GM21526 (cell line): ENCODE data around the gene CNOT3.

Experiments used
- ATAC-seq: cut with Tn5 transposase; IDR thresholded peaks from one replicate; pipeline ENCODE4 v1.9.1; 2021; ENCODE audit warnings: moderate library complexity; ENCODE audit not compliant: unreplicated experiment, low FRiP score

CNOT3 gene

GRCh38 chr19:54115109-54116063, 22.2 kb upstream of the CNOT3 start, which contains the start of the genes PRPF31 and TFPT:
Gene PRPF31 (plus strand): TSS chr19:54115754. CDS start chr19:54118279, 2,525 bp downstream.
Gene TFPT (minus strand): TSS chr19:54115657. CDS start chr19:54115269, 388 bp downstream.
- peak; percentile 76 for ATAC-seq

DNA sequence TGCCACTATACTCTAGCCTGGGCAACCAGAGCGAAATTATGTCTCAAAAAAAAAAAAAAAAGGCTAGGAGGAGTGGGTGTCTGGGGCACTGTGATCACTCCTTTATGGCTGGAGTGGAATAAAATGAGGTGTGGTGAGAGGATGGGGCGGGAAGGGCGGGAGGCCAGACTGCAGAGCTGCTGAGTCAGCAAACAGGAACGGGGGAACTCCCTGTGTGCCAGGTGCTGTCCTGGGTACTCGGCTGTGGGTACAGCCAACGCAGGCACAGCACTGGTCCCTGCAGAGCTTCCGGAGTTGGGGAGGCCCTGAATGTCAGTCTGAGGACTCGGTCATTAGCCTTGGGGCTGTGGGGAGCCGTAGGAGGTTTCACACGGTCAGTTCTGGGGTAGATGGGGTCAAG, 16.3 kb upstream of the CNOT3 start:
- ATAC-seq = no peak

DNA sequence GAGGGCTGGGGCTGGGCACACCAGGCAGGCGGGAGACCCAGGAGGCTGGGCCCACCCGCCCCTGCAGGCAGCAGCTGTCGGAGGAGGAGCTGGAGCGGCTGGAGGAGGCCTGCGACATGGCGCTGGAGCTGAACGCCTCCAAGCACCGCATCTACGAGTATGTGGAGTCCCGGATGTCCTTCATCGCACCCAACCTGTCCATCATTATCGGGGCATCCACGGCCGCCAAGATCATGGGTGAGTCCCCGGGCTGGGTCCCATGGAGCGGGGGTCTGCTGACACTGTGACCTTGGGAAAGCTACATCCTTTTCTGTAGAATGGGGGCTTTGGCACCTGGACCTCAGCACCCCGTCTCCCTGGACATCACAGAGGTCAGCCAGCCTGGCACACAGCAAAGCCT, 13.9 kb upstream of the CNOT3 start:
- ATAC-seq = no peak

GRCh38 chr19:54124393-54124792, 13.2 kb upstream of the CNOT3 start:
- ATAC-seq = no peak

GRCh38 chr19:54125713-54126112, 11.8 kb upstream of the CNOT3 start:
- ATAC-seq = no peak

DNA sequence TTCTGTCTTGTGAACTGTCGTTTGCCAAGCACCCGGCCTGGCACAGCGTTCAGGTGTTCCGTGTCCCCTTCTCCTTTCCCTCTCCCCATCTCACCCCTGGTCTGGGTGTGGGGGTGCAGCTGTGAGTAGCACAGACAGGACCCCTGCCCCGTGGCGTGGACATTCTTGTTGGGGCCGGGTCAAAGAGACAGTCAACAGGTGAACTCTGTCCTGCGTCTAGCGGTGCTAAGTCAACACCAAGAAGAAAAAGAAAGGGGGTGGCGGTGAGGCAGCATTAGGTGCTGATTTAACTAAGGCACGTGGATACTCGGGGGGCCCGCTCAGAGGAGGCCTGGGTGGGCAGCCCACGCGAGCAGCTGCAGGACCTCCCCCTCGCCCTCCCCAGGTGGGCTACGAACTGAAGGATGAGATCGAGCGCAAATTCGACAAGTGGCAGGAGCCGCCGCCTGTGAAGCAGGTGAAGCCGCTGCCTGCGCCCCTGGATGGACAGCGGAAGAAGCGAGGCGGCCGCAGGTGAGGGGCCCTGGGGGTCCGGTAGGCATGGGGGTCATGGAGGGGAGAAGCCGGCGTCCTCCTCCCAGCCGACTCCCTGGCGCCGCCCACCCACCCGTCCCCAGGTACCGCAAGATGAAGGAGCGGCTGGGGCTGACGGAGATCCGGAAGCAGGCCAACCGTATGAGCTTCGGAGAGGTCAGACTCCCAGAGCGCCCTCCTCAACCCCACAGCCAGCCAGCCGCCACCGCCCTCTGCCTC, 9.7 kb upstream of the CNOT3 start:
- no peak for ATAC-seq

GRCh38 chr19:54128441-54128725, 9.2 kb upstream of the CNOT3 start:
- ATAC-seq = no peak

DNA sequence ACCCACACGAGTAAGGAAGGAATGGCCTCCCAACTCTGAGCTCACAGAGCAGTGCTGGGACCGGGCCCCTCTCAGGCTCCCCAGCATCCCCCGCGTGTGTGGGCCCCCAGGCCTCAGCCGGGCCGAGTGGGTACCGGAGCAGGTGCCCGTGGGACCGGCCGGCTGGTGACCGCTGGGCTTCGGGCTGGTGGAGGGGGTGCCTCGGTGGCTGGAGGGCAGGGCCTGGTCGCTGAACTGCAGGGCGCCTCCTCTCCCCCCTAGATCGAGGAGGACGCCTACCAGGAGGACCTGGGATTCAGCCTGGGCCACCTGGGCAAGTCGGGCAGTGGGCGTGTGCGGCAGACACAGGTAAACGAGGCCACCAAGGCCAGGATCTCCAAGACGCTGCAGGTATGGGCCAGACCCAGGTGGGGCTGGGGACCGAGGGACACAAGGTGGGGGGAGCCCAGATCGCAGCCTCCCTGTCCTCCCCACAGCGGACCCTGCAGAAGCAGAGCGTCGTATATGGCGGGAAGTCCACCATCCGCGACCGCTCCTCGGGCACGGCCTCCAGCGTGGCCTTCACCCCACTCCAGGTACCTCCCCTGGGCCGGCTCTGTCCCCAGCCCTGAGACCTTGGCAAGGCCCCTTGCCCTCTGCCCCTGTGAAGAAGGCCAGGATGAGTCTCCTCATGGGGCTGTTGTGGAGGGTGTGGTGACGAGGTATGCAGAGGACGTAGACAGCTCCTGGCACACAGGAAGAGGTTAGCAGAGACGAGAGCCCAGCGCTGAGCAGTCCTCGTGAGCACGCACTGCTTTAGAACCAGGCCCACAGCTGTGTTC, 8.6 kb upstream of the CNOT3 start:
- ATAC-seq = no peak

- no peak for ATAC-seq
These were observed 8.0 kb upstream of the CNOT3 start for GRCh38 chr19:54129617-54129996.

- no peak for ATAC-seq
These were observed 4.1 kb upstream of the CNOT3 start for GRCh38 chr19:54133312-54133956.

DNA sequence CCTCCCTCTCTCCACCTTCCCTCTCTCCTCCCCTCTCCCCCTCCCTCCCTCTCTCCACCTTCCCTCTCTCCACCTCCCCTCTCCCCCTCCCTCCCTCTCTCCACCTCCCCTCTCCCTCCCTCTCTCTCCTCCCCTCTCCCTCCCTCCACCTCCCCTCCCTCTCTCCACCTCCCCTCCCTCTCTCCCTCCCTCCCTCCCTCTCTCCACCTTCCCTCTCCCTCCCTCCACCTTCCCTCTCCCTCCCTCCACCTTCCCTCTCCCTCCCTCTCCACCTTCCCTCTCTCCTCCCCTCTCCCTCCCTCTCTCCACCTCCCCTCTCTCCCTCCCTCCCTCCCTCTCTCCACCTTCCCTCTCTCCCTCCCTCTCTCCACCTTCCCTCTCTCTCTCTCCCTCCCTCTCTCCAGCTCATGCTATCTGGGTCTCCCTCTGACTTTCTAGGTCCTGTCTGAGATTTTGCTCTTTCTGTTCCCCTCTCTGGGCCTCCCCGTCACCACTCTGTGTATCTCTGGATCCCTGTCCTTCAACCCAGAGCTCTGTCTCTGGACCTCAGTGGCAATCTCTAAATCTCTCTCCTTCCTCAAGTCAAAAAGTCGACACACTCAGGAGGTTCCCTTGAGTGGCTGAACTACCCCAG, 3.5 kb upstream of the CNOT3 start:
- no peak for ATAC-seq

- ATAC-seq = peak; percentile 1
These were observed 1.3 kb upstream of the CNOT3 start for GRCh38 chr19:54136086-54136863.

GRCh38 chr19:54136864-54137698, 481 bp upstream of the CNOT3 start:
- ATAC-seq = peak; percentile 70

DNA sequence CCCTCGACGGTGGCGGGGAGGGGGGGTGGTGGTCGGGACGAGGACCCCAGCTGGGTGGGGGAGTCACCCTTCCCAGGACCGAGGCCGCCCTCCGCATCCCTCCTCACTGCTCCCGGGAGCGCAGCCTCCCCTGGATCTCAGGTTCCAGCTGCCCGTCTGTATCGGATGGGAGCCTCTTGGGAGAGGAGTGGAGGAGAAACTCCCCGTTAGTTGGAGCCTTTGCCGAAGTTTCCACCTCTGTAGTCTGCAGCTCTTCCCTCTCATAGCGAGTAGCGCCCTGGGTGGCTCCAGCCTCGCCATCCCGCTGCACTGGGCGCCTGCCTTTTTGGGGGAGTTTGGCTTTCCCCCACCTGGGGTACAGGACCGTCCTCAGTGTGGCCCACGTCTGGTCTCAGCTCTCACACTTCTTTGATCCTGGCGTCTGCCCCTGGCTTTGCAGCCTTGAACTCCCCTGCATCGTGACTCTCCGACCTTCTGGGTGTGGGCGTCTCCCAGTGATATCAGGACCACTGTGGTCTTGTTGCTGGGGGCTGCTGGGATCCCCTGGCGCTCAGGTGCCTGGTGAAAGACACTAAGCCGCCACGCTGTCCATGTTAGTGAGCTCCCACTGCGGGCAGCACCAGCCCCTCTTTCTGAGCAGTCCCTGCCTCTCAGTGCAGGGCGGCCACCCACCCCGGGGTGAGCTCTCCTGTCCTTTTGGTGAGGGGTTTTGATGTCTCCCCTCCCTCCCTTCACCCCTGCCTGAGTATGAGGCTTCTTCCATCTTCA, 1.1 kb downstream of the CNOT3 start:
- ATAC-seq = no peak

DNA sequence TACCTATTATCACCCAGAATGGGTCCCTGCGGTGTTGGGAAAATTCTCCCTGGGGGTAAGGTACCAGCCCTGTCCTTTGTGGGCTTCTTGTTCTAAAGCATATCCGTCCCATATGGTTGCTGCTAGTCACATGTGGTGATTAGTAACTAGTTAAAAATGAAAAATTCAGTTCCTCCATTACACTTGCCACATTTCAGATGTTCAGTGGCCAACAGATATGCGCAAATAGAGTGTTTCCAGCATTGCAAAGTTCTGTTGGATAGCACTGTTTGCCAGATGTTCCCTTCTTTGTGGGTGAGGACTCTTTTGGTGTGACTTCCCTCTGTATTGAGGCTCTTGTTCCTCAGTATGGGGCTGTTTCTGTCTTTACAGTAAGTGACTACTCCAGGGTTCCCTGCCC, 3.8 kb downstream of the CNOT3 start:
- no peak for ATAC-seq

- ATAC-seq = no peak
These were observed 4.7 kb downstream of the CNOT3 start for GRCh38 chr19:54142166-54142780.

DNA sequence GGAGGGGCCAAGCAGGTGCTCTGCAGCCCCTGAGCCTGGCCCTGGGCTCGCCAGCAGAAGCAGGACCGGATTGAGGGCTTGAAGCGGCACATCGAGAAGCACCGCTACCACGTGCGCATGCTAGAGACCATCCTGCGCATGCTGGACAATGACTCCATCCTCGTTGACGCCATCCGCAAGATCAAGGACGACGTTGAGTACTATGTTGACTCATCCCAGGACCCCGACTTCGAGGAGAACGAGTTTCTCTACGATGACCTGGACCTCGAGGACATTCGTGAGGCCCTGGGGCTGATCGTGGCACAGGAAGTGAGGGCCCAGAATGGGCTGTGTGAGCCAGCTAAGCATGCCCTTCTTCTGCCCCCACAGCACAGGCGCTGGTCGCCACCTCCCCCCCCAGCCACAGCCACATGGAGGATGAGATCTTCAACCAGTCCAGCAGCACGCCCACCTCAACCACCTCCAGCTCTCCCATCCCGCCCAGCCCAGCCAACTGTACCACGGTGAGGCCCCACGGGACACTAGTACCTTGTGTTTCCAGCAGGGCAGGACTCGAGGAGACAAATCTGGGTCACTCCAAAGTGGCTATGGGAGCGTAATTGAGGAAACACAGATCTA, 8.1 kb downstream of the CNOT3 start:
- no peak for ATAC-seq
